ENCODE results near the gene OR2Y1.

GRCh38 chr5:180784497-180785097 lies 44.7 kb upstream of the OR2Y1 start:
- TF ChIP-seq EP300 (conservative IDR thresholded peaks at IDR 0.05; ENCODE audit: poor library complexity, severe bottlenecking), result no peak
- no peak for TF ChIP-seq TAF1 (IDR thresholded peaks at IDR 0.05; ENCODE audit: low read depth)
- peak; percentile 61 for TF ChIP-seq CTCF (IDR thresholded peaks at IDR 0.05; ENCODE audit: poor library complexity, severe bottlenecking)
- no peak for TF ChIP-seq POLR2AphosphoS5 (IDR thresholded peaks at IDR 0.05)

Data from neural cell (in vitro differentiated cells).